Measurements from ENCODE around the gene ACOXL. TPM values are rescaled to one million over a fixed set of nuclear protein-coding genes. Genes with fewer than 3 reads are reported as not detected.

ACOXL gene
- total RNA-seq, 1 donor from 2014 or later = 0.58 TPM

- Histone ChIP-seq H3K27me3 (ENCODE audit: control insufficient read depth, insufficient read depth, low read length) (no peaks in the 10 kb centered on the region), H3K4me3 (ENCODE audit: low read depth, low read length) (no peak overlapping the region), H3K36me3 (ENCODE audit: control insufficient read depth, insufficient read depth, low read length) (no peaks in the 10 kb centered on the region)
- no peak for DNase-seq (ENCODE audit: low read depth)
- TF ChIP-seq CTCF (IDR thresholded peaks at IDR 0.05; ENCODE audit: insufficient read depth, low read length, poor library complexity, severe bottlenecking) = no peak
Observed at GRCh38 chr2:110943070-110943634, 210.8 kb downstream of the ACOXL start.

- no peaks in the 10 kb centered on the region for H3K36me3 ChIP-seq (ENCODE audit: control insufficient read depth, insufficient read depth, low read length)
- H3K4me3 ChIP-seq (ENCODE audit: low read depth, low read length) = no peak overlapping the region
- H3K27me3 ChIP-seq (ENCODE audit: control insufficient read depth, insufficient read depth, low read length) = no peaks in the 10 kb centered on the region
- DNase-seq (ENCODE audit: low read depth) = no peak
- no peak for TF ChIP-seq CTCF (IDR thresholded peaks at IDR 0.05; ENCODE audit: insufficient read depth, low read length, poor library complexity, severe bottlenecking)
Observed at GRCh38 chr2:110946902-110947301, 214.5 kb downstream of the ACOXL start.

GRCh38 chr2:110948027-110948674, 215.8 kb downstream of the ACOXL start:
- no peaks in the 10 kb centered on the region for H3K27me3 ChIP-seq (ENCODE audit: control insufficient read depth, insufficient read depth, low read length)
- TF ChIP-seq CTCF (IDR thresholded peaks at IDR 0.05; ENCODE audit: insufficient read depth, low read length, poor library complexity, severe bottlenecking) = no peak
- no peak for DNase-seq (ENCODE audit: low read depth)
- no peak overlapping the region for H3K4me3 ChIP-seq (ENCODE audit: low read depth, low read length)
- H3K36me3 ChIP-seq (ENCODE audit: control insufficient read depth, insufficient read depth, low read length) = no peaks in the 10 kb centered on the region

GRCh38 chr2:110950281-110950680, 217.9 kb downstream of the ACOXL start:
- no peaks in the 10 kb centered on the region for H3K27me3 ChIP-seq (ENCODE audit: control insufficient read depth, insufficient read depth, low read length)
- H3K4me3 ChIP-seq (ENCODE audit: low read depth, low read length) = no peak overlapping the region
- DNase-seq (ENCODE audit: low read depth) = no peak
- TF ChIP-seq CTCF (IDR thresholded peaks at IDR 0.05; ENCODE audit: insufficient read depth, low read length, poor library complexity, severe bottlenecking) = no peak
- H3K36me3 ChIP-seq (ENCODE audit: control insufficient read depth, insufficient read depth, low read length) = no peaks in the 10 kb centered on the region

GRCh38 chr2:110955045-110955444, 222.7 kb downstream of the ACOXL start:
- H3K36me3 ChIP-seq (ENCODE audit: control insufficient read depth, insufficient read depth, low read length) = no peaks in the 10 kb centered on the region
- no peak overlapping the region for H3K4me3 ChIP-seq (ENCODE audit: low read depth, low read length)
- no peak for TF ChIP-seq CTCF (IDR thresholded peaks at IDR 0.05; ENCODE audit: insufficient read depth, low read length, poor library complexity, severe bottlenecking)
- H3K27me3 ChIP-seq (ENCODE audit: control insufficient read depth, insufficient read depth, low read length) = peaks cover 4% of the 10 kb centered on the region
- DNase-seq (ENCODE audit: low read depth) = no peak

- TF ChIP-seq CTCF (IDR thresholded peaks at IDR 0.05; ENCODE audit: insufficient read depth, low read length, poor library complexity, severe bottlenecking) = no peak
- H3K27me3 ChIP-seq (ENCODE audit: control insufficient read depth, insufficient read depth, low read length) = peaks cover 4% of the 10 kb centered on the region
- H3K36me3 ChIP-seq (ENCODE audit: control insufficient read depth, insufficient read depth, low read length) = no peaks in the 10 kb centered on the region
- H3K4me3 ChIP-seq (ENCODE audit: low read depth, low read length) = no peak overlapping the region
- DNase-seq (ENCODE audit: low read depth) = peak; percentile 25
Observed at GRCh38 chr2:110955556-110955955, 223.2 kb downstream of the ACOXL start.

Measured in kidney epithelial cell (primary cell).